ENCODE results near the gene ST6GAL1. TPM values are rescaled to one million over a fixed set of nuclear protein-coding genes. Genes with fewer than 3 reads are reported as not detected.

Gene ST6GAL1
- total and polyA plus RNA-seq, 4 donors = 15.1 to 113 (median 60.4) TPM

DNA sequence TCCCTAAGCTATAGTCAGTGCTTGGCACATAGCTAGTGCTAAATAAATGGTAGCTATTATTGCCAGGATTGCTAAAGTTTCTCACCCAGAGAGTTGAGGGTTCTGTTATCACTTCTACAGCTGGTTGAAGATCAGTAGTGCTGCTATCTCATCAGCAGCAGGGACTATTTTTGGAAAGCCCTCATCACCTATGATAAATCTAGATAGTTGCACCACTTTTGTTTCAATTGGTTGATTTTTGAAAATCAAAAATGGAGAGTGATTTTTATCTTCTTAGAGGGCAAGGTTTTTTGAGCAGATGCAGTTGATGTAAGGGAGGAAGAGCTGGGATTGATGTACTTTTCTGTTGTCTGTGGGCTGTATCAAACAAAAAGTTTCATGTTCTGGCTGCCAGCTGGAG, 101.6 kb downstream of the ST6GAL1 start:
- Histone ChIP-seq H3K9me3 (ENCODE audit: control insufficient read depth in 4 of 4, insufficient read depth in 3 of 4, low read length in 3 of 4) (no peaks in the 10 kb centered on the region), H3K27ac (ENCODE audit: low read depth in 1 of 2, low read length in 1 of 2) (no peak overlapping the region), H3K4me1 (ENCODE audit: control insufficient read depth in 5 of 5, insufficient read depth in 5 of 5, low read length in 5 of 5) (peaks cover 0 to 18% (median 4%) of the 10 kb centered on the region in 5 donors), H3K9ac (ENCODE audit: insufficient read depth in 1 of 2, low read length in 2 of 2) (no peak overlapping the region), H3K27me3 (ENCODE audit: control insufficient read depth in 3 of 3, insufficient read depth in 3 of 3, low read length in 2 of 3) (no peaks in the 10 kb centered on the region), H3K4me3 (no peak overlapping the region), H3K36me3 (ENCODE audit: control insufficient read depth in 4 of 4, insufficient read depth in 4 of 4, low read length in 4 of 4) (no peaks in the 10 kb centered on the region)
- TF ChIP-seq, protein P1, sequence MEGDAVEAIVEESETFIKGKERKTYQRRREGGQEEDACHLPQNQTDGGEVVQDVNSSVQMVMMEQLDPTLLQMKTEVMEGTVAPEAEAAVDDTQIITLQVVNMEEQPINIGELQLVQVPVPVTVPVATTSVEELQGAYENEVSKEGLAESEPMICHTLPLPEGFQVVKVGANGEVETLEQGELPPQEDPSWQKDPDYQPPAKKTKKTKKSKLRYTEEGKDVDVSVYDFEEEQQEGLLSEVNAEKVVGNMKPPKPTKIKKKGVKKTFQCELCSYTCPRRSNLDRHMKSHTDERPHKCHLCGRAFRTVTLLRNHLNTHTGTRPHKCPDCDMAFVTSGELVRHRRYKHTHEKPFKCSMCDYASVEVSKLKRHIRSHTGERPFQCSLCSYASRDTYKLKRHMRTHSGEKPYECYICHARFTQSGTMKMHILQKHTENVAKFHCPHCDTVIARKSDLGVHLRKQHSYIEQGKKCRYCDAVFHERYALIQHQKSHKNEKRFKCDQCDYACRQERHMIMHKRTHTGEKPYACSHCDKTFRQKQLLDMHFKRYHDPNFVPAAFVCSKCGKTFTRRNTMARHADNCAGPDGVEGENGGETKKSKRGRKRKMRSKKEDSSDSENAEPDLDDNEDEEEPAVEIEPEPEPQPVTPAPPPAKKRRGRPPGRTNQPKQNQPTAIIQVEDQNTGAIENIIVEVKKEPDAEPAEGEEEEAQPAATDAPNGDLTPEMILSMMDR (IDR thresholded peaks at IDR 0.05; ENCODE audit: control extremely low read depth, extremely low read depth) = no peak
- ATAC-seq (ENCODE audit: insufficient read depth, low FRiP score) (no peak), DNase-seq (no peak)

DNA sequence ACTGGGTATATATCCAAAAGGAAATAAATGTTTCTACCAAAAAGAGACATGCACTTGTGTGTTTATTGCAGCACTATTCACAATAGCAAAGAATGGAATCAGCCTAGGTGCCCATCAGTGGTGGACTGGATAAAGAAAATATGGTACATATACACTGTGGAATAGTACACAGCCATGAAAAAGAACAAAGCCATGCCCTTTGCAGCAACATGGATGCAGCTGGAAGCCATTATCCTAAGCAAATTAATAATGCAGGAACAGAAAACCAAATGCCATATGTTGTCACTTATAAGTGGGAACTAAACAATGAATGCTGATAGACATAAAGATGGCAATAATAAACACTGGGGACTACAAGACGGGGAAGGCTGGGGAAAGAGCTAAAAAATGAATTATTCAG, 106.1 kb downstream of the ST6GAL1 start:
- Histone ChIP-seq H3K27ac (ENCODE audit: low read depth in 1 of 2, low read length in 1 of 2) (no peak overlapping the region), H3K36me3 (ENCODE audit: control insufficient read depth in 4 of 4, insufficient read depth in 4 of 4, low read length in 4 of 4) (peaks cover 0 to 2% (median 0%) of the 10 kb centered on the region in 4 donors), H3K4me1 (ENCODE audit: control insufficient read depth in 5 of 5, insufficient read depth in 5 of 5, low read length in 5 of 5) (peaks cover 0 to 14% (median 0%) of the 10 kb centered on the region in 5 donors), H3K9ac (ENCODE audit: insufficient read depth in 1 of 2, low read length in 2 of 2) (no peak overlapping the region), H3K9me3 (ENCODE audit: control insufficient read depth in 4 of 4, insufficient read depth in 3 of 4, low read length in 3 of 4) (peaks cover 0 to 2% (median 0%) of the 10 kb centered on the region in 4 donors), H3K27me3 (ENCODE audit: control insufficient read depth in 3 of 3, insufficient read depth in 3 of 3, low read length in 2 of 3) (no peaks in the 10 kb centered on the region), H3K4me3 (no peak overlapping the region)
- no peak for DNase-seq
- TF ChIP-seq, protein P1 (IDR thresholded peaks at IDR 0.05; ENCODE audit: control extremely low read depth, extremely low read depth) = no peak
- 100% methylated on average over 1 of the region's 1 CpG for WGBS, 2 donors
- no peak for ATAC-seq (ENCODE audit: insufficient read depth, low FRiP score)

DNA sequence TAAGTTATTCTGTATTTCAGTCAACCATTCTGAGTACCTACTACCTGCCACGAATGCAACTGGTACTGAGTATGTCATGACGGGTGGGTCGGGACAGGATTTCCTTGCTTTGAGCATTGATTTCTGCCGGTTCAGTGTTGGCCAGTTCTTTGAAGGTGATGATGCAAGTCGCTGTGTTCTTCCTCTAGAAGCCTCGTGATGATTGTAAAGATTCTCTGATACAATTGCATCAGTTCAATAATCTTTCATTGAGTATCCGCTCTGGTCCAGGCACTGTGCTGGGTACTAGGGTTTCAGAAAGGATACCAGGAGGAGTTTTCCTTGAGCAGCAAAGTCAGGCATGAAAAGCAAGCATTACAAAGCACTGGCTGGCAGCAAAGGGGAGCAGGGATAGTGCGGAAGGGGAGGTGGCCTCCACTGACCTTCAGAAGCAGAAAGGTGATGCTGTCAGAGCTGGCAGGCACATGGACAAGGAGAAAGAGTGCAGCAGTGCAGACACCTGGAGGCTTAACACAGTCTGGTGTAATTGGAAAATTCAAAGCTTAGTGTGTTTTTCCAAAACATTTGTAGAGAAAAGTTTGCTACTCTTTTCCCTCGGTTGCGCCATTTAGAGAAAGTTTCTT, 108.9 kb downstream of the ST6GAL1 start:
- Histone ChIP-seq H3K4me3 (no peak overlapping the region), H3K27ac (ENCODE audit: low read depth in 1 of 2, low read length in 1 of 2) (no peak overlapping the region), H3K4me1 (ENCODE audit: control insufficient read depth in 5 of 5, insufficient read depth in 5 of 5, low read length in 5 of 5) (peaks cover 0 to 12% (median 0%) of the 10 kb centered on the region in 5 donors), H3K9me3 (ENCODE audit: control insufficient read depth in 4 of 4, insufficient read depth in 3 of 4, low read length in 3 of 4) (peaks cover 0 to 2% (median 0%) of the 10 kb centered on the region in 4 donors), H3K27me3 (ENCODE audit: control insufficient read depth in 3 of 3, insufficient read depth in 3 of 3, low read length in 2 of 3) (no peaks in the 10 kb centered on the region), H3K36me3 (ENCODE audit: control insufficient read depth in 4 of 4, insufficient read depth in 4 of 4, low read length in 4 of 4) (peaks cover 0 to 6% (median 0%) of the 10 kb centered on the region in 4 donors), H3K9ac (ENCODE audit: insufficient read depth in 1 of 2, low read length in 2 of 2) (no peak overlapping the region)
- 70 to 74% methylated on average over 10 of the region's 10 CpGs for WGBS, 2 donors
- DNase-seq (no peak), ATAC-seq (ENCODE audit: insufficient read depth, low FRiP score) (no peak)
- TF ChIP-seq, protein P1 (IDR thresholded peaks at IDR 0.05; ENCODE audit: control extremely low read depth, extremely low read depth) = no peak

Data from lung (tissue), 12 donors.